GM23338 (cell line): Measurements from ENCODE around the gene CNTN5. TPM values are rescaled to one million over a fixed set of nuclear protein-coding genes. Genes with fewer than 3 reads are reported as not detected.

Experiments used
- ATAC-seq: fragments of 200-7000 bp; cut with Tn5 transposase; 3 replicates; pipeline ENCODE4 v1.9.1; 2020
- DNase-seq: peaks from one replicate; pipeline ENCODE4 v3.0.0-alpha.2; 2015; ENCODE audit warnings: low spot score
- H2AFZ ChIP-seq: fragments of 200-600 bp; sonication (generic); 2 replicates; pipeline ENCODE4 v1.8.0; 2016; ENCODE audit warnings: antibody characterized with exemption, mild to moderate bottlenecking, moderate library complexity
- H3F3A ChIP-seq: fragments of 200-600 bp; sonication (generic); replicated peaks from 2 replicates; pipeline ENCODE4 v1.8.0; 2017; ENCODE audit warnings: antibody characterized with exemption, mixed run types, low read depth
- H3K27ac ChIP-seq: fragments of 200-600 bp; sonication (generic); 2 replicates; pipeline ENCODE4 v1.6.1; 2016; ENCODE audit warnings: low read depth
- H3K27me3 ChIP-seq: fragments of 200-600 bp; sonication (generic); 2 replicates; pipeline ENCODE4 v1.8.0; 2016; ENCODE audit warnings: mild to moderate bottlenecking, mixed run types, moderate library complexity; ENCODE audit not compliant: insufficient read depth
- H3K36me3 ChIP-seq: fragments of 200-600 bp; sonication (generic); 2 replicates; pipeline ENCODE4 v1.8.0; 2016; ENCODE audit warnings: mild to moderate bottlenecking; ENCODE audit not compliant: insufficient read depth
- H3K4me1 ChIP-seq: fragments of 200-600 bp; sonication (generic); 2 replicates; pipeline ENCODE4 v1.8.0; 2016; ENCODE audit warnings: mild to moderate bottlenecking, moderate library complexity; ENCODE audit not compliant: insufficient read depth
- H3K4me2 ChIP-seq: fragments of 200-600 bp; sonication (generic); 2 replicates; pipeline ENCODE4 v1.7.1; 2017; ENCODE audit warnings: mixed run types
- H3K4me3 ChIP-seq: fragments of 200-600 bp; sonication (generic); 2 replicates; pipeline ENCODE4 v1.6.1; 2016; ENCODE audit warnings: mixed run types
- H3K79me2 ChIP-seq: fragments of 200-600 bp; sonication (generic); replicated peaks from 2 replicates; pipeline ENCODE4 v1.8.0; 2017; ENCODE audit warnings: mild to moderate bottlenecking; ENCODE audit not compliant: insufficient read depth
- H3K9me2 ChIP-seq: fragments of 200-600 bp; sonication (generic); 2 replicates; pipeline ENCODE4 v1.8.0; 2017; ENCODE audit not compliant: insufficient read depth
- H4K20me1 ChIP-seq: fragments of 200-600 bp; sonication (generic); replicated peaks from 2 replicates; pipeline ENCODE4 v1.8.0; 2017; ENCODE audit warnings: mild to moderate bottlenecking; ENCODE audit not compliant: insufficient read depth
- H3K27ac Mint-ChIP-seq: 2 replicates; pipeline ENCODE4 v1.8.0; 2020; ENCODE audit warnings: inconsistent platforms, mild to moderate bottlenecking, moderate library complexity, mixed read lengths
- H3K27me3 Mint-ChIP-seq: 3 replicates; pipeline ENCODE4 v1.8.0; 2022; ENCODE audit warnings: low read depth, mild to moderate bottlenecking, moderate library complexity, mixed read lengths, inconsistent platforms; ENCODE audit not compliant: insufficient read depth, poor library complexity
- H3K36me3 Mint-ChIP-seq: 3 replicates; pipeline ENCODE4 v1.8.0; 2021; ENCODE audit warnings: low read depth, mild to moderate bottlenecking, inconsistent platforms, moderate library complexity, mixed read lengths
- H3K4me1 Mint-ChIP-seq: 3 replicates; pipeline ENCODE4 v1.8.0; 2020; ENCODE audit warnings: mild to moderate bottlenecking, inconsistent platforms, mixed read lengths
- H3K4me3 Mint-ChIP-seq: 3 replicates; pipeline ENCODE4 v1.8.0; 2021; ENCODE audit warnings: moderate library complexity, mild to moderate bottlenecking, inconsistent platforms, mixed read lengths
- H3K9me3 Mint-ChIP-seq: 3 replicates; pipeline ENCODE4 v1.8.0; 2020; ENCODE audit warnings: moderate library complexity, mild to moderate bottlenecking, inconsistent platforms, mixed read lengths
- CREB1 ChIP-seq: fragments of 250-450 bp; sonication (Bioruptor Pico); IDR thresholded peaks from 2 replicates; pipeline ENCODE4 v1.5.0; 2020; ENCODE audit warnings: low read depth, mild to moderate bottlenecking, moderate library complexity
- EZH2 ChIP-seq: fragments of 200-600 bp; sonication (generic); IDR thresholded peaks from one replicate; pipeline ENCODE4 v1.8.0; 2017; ENCODE audit warnings: antibody characterized with exemption, mild to moderate bottlenecking, low read depth; ENCODE audit not compliant: unreplicated experiment
- JUNB ChIP-seq: IDR thresholded peaks from one replicate; pipeline ENCODE4 v1.6.1; 2016; ENCODE audit warnings: antibody characterized with exemption; ENCODE audit not compliant: unreplicated experiment
- NANOG ChIP-seq: IDR thresholded peaks from 2 replicates; pipeline ENCODE4 v1.6.1; 2016; ENCODE audit warnings: antibody characterized with exemption, borderline replicate concordance
- POLR2AphosphoS5 ChIP-seq: IDR thresholded peaks from 2 replicates; pipeline ENCODE4 v1.6.1; 2016; ENCODE audit warnings: antibody characterized with exemption, low read depth
- STAT1 ChIP-seq: IDR thresholded peaks from one replicate; pipeline ENCODE4 v1.6.1; 2016; ENCODE audit warnings: antibody characterized with exemption; ENCODE audit not compliant: unreplicated experiment
- polyA plus RNA-seq: library from polyadenylated mRNA; unstranded; fragments of >200 nt; fragmentation: Nextera tagmentation; extraction: Ambion mirVana; gene quantifications from 2 replicates; pipeline ENCODE4 v1.2.1, GENCODE V29; 2016
- total RNA-seq: library from RNA; depleted of rRNA; stranded (reverse); fragments of >200 nt; shearing (Covaris generic); gene quantifications from 2 replicates; pipeline ENCODE4 v1.2.3, GENCODE V29; 2014
- TF ChIP-seq, protein P1 (sequence below): IDR thresholded peaks from one replicate; pipeline ENCODE4 v1.6.1; 2018; ENCODE audit warnings: antibody characterized with exemption; ENCODE audit not compliant: unreplicated experiment
- TF ChIP-seq, protein P2 (sequence below), 2 experiments: fragments of 200-600 bp in 1 of 2; sonication (generic) in 1 of 2; conservative IDR thresholded peaks; 2 replicates each; pipeline versions ENCODE4 v1.5.1 to v1.6.1; 2016 to 2017; ENCODE audit warnings: antibody characterized with exemption in 2 of 2, low read depth in 2 of 2, mild to moderate bottlenecking in 2 of 2, moderate library complexity in 1 of 2
- TF ChIP-seq, protein P3 (sequence below): IDR thresholded peaks from 2 replicates; pipeline ENCODE4 v1.6.1; 2016; ENCODE audit warnings: antibody characterized with exemption

Gene CNTN5
- total and polyA plus RNA-seq, 2 experiments from 2014 or later: not detected

DNA sequence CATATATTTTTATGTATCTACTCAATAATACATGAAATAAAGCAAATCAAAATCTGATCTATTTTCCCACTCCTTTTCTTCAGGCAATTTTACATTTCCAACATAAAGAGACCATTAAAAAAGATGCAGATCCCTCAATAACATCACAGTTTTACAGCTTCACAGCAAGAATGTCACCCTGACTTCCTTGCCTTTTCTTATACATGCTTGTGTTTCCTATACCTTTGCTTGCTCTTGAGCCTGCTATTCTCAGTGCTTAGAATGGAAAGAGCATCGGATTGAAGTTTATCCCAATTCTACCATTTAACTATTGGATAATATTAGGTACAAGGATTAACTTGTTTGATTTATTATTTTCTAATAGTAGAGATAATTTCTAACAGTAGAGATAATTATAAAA, 176.7 kb downstream of the CNTN5 start:
- peaks cover 67% of the 10 kb centered on the region for H3K4me1 ChIP-seq
- H3K4me2 ChIP-seq: peak overlapping the region; percentile 64
- Mint-ChIP-seq H3K4me3 (0 out of 3 replicates have a peak overlapping the region, but pooled peaks have one; percentile 3), H3K9me3 (no peaks in the 10 kb centered on the region), H3K27ac (no peak overlapping the region), H3K36me3 (peaks cover 3% of the 10 kb centered on the region; the same call in 1 of the 3 replicates), H3K27me3 (peaks cover 2% of the 10 kb centered on the region), H3K4me1 (peaks cover 50% of the 10 kb centered on the region)
- peak; percentile 69 for ATAC-seq
- H3K79me2 ChIP-seq: no peaks in the 10 kb centered on the region
- peak overlapping the region; percentile 13; the same call in 1 of the 2 replicates for H3K4me3 ChIP-seq
- H3K27ac ChIP-seq: no peak overlapping the region
- H3K36me3 ChIP-seq: no peaks in the 10 kb centered on the region
- no peaks in the 10 kb centered on the region for H3K9me2 ChIP-seq
- no peaks in the 10 kb centered on the region for H3F3A ChIP-seq
- no peak overlapping the region for H2AFZ ChIP-seq
- H4K20me1 ChIP-seq: no peaks in the 10 kb centered on the region
- peak; percentile 55 for DNase-seq
- 0 out of 2 replicates have a peak, but pooled peaks have one; percentile 20 for TF ChIP-seq NANOG
- TF ChIP-seq, protein P1, sequence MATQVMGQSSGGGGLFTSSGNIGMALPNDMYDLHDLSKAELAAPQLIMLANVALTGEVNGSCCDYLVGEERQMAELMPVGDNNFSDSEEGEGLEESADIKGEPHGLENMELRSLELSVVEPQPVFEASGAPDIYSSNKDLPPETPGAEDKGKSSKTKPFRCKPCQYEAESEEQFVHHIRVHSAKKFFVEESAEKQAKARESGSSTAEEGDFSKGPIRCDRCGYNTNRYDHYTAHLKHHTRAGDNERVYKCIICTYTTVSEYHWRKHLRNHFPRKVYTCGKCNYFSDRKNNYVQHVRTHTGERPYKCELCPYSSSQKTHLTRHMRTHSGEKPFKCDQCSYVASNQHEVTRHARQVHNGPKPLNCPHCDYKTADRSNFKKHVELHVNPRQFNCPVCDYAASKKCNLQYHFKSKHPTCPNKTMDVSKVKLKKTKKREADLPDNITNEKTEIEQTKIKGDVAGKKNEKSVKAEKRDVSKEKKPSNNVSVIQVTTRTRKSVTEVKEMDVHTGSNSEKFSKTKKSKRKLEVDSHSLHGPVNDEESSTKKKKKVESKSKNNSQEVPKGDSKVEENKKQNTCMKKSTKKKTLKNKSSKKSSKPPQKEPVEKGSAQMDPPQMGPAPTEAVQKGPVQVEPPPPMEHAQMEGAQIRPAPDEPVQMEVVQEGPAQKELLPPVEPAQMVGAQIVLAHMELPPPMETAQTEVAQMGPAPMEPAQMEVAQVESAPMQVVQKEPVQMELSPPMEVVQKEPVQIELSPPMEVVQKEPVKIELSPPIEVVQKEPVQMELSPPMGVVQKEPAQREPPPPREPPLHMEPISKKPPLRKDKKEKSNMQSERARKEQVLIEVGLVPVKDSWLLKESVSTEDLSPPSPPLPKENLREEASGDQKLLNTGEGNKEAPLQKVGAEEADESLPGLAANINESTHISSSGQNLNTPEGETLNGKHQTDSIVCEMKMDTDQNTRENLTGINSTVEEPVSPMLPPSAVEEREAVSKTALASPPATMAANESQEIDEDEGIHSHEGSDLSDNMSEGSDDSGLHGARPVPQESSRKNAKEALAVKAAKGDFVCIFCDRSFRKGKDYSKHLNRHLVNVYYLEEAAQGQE: no peak
- H3K27me3 ChIP-seq: no peaks in the 10 kb centered on the region

DNA sequence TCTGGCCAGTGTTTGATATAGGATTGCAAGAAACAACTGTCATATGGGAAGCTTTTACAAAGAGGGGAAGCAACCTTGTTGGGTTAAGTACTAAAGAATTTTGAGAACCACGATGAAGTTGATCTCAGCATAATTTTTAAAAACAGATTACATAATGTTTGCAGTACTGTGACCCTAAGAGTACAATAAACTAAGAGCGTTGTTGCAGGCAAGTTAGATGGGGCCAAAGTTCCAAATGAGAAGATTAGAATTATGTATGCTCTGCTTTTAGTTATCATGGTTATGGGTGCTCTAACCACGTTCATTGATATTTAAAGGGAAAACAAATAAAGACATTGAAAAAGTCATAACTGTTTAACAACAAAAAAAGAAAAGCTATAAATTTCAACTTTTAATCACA, 177.5 kb downstream of the CNTN5 start:
- H3K4me3 Mint-ChIP-seq: no peak overlapping the region
- H3K79me2 ChIP-seq: no peaks in the 10 kb centered on the region
- TF ChIP-seq STAT1 (no peak), NANOG (peak; percentile 14; the same call in 1 of the 2 replicates), CREB1 (CRISPR knock-in tag) (no peak), POLR2AphosphoS5 (no peak)
- H3K4me2 ChIP-seq: peak overlapping the region; percentile 64
- H3K4me1 Mint-ChIP-seq: peaks cover 52% of the 10 kb centered on the region
- peak overlapping the region; percentile 10; the same call in 1 of the 2 replicates for H3K27ac ChIP-seq
- H3K27me3 ChIP-seq: no peaks in the 10 kb centered on the region
- H3K27me3 Mint-ChIP-seq: peaks cover 2% of the 10 kb centered on the region
- peaks cover 71% of the 10 kb centered on the region for H3K4me1 ChIP-seq
- peaks cover 3% of the 10 kb centered on the region; the same call in 1 of the 3 replicates for H3K36me3 Mint-ChIP-seq
- H4K20me1 ChIP-seq: no peaks in the 10 kb centered on the region
- no peak for ATAC-seq
- H3F3A ChIP-seq: no peaks in the 10 kb centered on the region
- H2AFZ ChIP-seq: no peak overlapping the region
- H3K9me3 Mint-ChIP-seq: no peaks in the 10 kb centered on the region
- no peak for DNase-seq
- peak overlapping the region; percentile 13; the same call in 1 of the 2 replicates for H3K4me3 ChIP-seq
- H3K9me2 ChIP-seq: no peaks in the 10 kb centered on the region
- H3K27ac Mint-ChIP-seq: peak overlapping the region; percentile 64; the same call in 1 of the 2 replicates
- no peaks in the 10 kb centered on the region for H3K36me3 ChIP-seq

DNA sequence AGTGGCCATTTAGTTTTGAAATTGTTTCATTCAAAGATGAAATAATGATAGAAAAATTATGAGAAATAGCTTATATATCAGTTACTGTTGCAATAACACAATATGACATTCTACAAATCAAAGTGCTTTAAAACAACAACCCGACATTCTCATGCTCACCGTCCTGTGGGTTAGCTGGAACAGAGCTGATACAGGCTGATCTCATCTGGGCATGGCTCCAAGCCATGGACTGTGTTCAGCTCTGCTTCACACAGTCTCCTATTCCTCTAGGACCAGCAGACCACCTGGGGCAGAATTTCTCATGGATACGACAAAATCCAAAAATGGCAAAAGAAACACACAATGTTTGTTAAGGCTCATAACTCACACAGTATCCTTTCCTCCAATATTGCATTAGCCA, 178.6 kb downstream of the CNTN5 start:
- peaks cover 46% of the 10 kb centered on the region for H3K4me1 Mint-ChIP-seq
- ATAC-seq: no peak; the same call in 2 of the 3 replicates
- TF ChIP-seq, protein P2, sequence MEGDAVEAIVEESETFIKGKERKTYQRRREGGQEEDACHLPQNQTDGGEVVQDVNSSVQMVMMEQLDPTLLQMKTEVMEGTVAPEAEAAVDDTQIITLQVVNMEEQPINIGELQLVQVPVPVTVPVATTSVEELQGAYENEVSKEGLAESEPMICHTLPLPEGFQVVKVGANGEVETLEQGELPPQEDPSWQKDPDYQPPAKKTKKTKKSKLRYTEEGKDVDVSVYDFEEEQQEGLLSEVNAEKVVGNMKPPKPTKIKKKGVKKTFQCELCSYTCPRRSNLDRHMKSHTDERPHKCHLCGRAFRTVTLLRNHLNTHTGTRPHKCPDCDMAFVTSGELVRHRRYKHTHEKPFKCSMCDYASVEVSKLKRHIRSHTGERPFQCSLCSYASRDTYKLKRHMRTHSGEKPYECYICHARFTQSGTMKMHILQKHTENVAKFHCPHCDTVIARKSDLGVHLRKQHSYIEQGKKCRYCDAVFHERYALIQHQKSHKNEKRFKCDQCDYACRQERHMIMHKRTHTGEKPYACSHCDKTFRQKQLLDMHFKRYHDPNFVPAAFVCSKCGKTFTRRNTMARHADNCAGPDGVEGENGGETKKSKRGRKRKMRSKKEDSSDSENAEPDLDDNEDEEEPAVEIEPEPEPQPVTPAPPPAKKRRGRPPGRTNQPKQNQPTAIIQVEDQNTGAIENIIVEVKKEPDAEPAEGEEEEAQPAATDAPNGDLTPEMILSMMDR (conservative IDR thresholded peaks at IDR 0.05; ENCODE audit: low read depth in 2 of 2): no peak
- TF ChIP-seq, protein P3, sequence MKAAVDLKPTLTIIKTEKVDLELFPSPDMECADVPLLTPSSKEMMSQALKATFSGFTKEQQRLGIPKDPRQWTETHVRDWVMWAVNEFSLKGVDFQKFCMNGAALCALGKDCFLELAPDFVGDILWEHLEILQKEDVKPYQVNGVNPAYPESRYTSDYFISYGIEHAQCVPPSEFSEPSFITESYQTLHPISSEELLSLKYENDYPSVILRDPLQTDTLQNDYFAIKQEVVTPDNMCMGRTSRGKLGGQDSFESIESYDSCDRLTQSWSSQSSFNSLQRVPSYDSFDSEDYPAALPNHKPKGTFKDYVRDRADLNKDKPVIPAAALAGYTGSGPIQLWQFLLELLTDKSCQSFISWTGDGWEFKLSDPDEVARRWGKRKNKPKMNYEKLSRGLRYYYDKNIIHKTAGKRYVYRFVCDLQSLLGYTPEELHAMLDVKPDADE: no peak
- no peak for TF ChIP-seq EZH2
- no peak for TF ChIP-seq POLR2AphosphoS5
- no peak for TF ChIP-seq JUNB

More for the DNA sequence above, 178.6 kb downstream of the CNTN5 start:
- no peaks in the 10 kb centered on the region for H3K79me2 ChIP-seq
- no peak overlapping the region for H3K27ac ChIP-seq
- Mint-ChIP-seq H3K27ac (peak overlapping the region; percentile 70), H3K27me3 (peaks cover 2% of the 10 kb centered on the region), H3K36me3 (peaks cover 3% of the 10 kb centered on the region; the same call in 1 of the 3 replicates), H3K9me3 (no peaks in the 10 kb centered on the region), H3K4me3 (no peak overlapping the region)
- no peaks in the 10 kb centered on the region for H3K9me2 ChIP-seq
- H3K4me1 ChIP-seq: peaks cover 65% of the 10 kb centered on the region
- no peak for DNase-seq
- no peaks in the 10 kb centered on the region for H3F3A ChIP-seq
- no peaks in the 10 kb centered on the region for H3K36me3 ChIP-seq
- H3K4me2 ChIP-seq: peak overlapping the region; percentile 64; the same call in 1 of the 2 replicates
- no peaks in the 10 kb centered on the region for H3K27me3 ChIP-seq
- no peak overlapping the region for H3K4me3 ChIP-seq
- no peaks in the 10 kb centered on the region for H4K20me1 ChIP-seq
- no peak overlapping the region for H2AFZ ChIP-seq
